ENCODE results near the gene WFS1. TPM values are rescaled to one million over a fixed set of nuclear protein-coding genes. Genes with fewer than 3 reads are reported as not detected.

Gene WFS1
- total and polyA plus RNA-seq, 2 of the 13 experiments (the other 11 are each of a cell fraction or from before 2014, with no cell fraction given): 39.1 to 42.2 TPM

GRCh38 chr4:6242271-6243029, 27.2 kb upstream of the WFS1 start (continued):
- TF ChIP-seq E2F1 (CRISPR knock-in tag; IDR thresholded peaks at IDR 0.05) (no peak), ZBTB42 (CRISPR knock-in tag; IDR thresholded peaks at IDR 0.05) (no peak)

- WGBS (ENCODE audit: low lambda C conversion rate): 60% methylated on average over 13 of the region's 67 CpGs
- ATAC-seq (no peak), FAIRE-seq (no peak), DNase-seq (ENCODE audit: low spot score) (no peak)
- intact Hi-C loops (cut with micrococcal nuclease; ENCODE audit: unreplicated experiment) (no loop called here), in situ Hi-C loops (cut with HindIII; ENCODE audit: extremely low pct_ligation_motif_present, low pct_unique_long_range_greater_than_20kb) (loop anchor here (25.0 kb wide), 1 partner anchor 317 kb away; no protein-coding TSS in a partner anchor)
- CTCF ChIA-PET (ENCODE audit: low intra/inter-chr PET ratio, low total read pairs): no interaction called here
- Histone ChIP-seq H3K79me2 (ENCODE audit: insufficient read depth, low read length) (no peaks in the 10 kb centered on the region), H3K27me3 (ENCODE audit: control insufficient read depth in 1 of 2, insufficient read depth in 2 of 2, low read length in 2 of 2) (peaks cover 2 to 43% of the 10 kb centered on the region in 2 experiments; a peak in 2 of 5 replicates), H3K4me3 (replicated peaks in 1 of 3; ENCODE audit: insufficient read depth in 1 of 3, low read depth in 2 of 3, low read length in 3 of 3) (no peak overlapping the region), H3K27ac (ENCODE audit: extremely low read length, insufficient read depth, low read length) (no peak overlapping the region), H3K9ac (ENCODE audit: insufficient read depth, low read depth, low read length) (no peak overlapping the region), H3K9me3 (ENCODE audit: low read length) (no peaks in the 10 kb centered on the region), H4K20me1 (ENCODE audit: insufficient read depth, low read length) (no peaks in the 10 kb centered on the region), H3K4me2 (ENCODE audit: low read depth, low read length) (no peak overlapping the region), H2AFZ (ENCODE audit: low read length) (no peak overlapping the region), H3K36me3 (replicated peaks in 1 of 2; ENCODE audit: control insufficient read depth in 1 of 2, insufficient read depth in 2 of 2, low read length in 2 of 2) (no peaks in the 10 kb centered on the region), H3K4me1 (ENCODE audit: insufficient read depth, low read length) (no peaks in the 10 kb centered on the region)
- TF ChIP-seq ZNF143 (CRISPR knock-in tag; IDR thresholded peaks at IDR 0.05) (peak; percentile 35; the same call in 1 of the 2 replicates), ZNF296 (CRISPR knock-in tag; conservative IDR thresholded peaks at IDR 0.05) (no peak), ZNF263 (CRISPR knock-in tag; IDR thresholded peaks at IDR 0.05) (peak; percentile 36; the same call in 1 of the 2 replicates)
- POLR2A ChIA-PET: no interaction called here
- no TSS peak for BruUV-seq (replicated peaks)
These were observed 24.1 kb upstream of the WFS1 start for GRCh38 chr4:6245246-6246169.
